ENCODE data around the gene ARHGEF38. TPM values are rescaled to one million over a fixed set of nuclear protein-coding genes. Genes with fewer than 3 reads are reported as not detected.
"Not testable (repeated sequence)": the region's sequence is repeated elsewhere in the genome, so short reads cannot be mapped to it uniquely, and the experiment has no call there.

Gene ARHGEF38
- polyA plus RNA-seq, 10 donors: 0.04 to 2.0 (median 0.67) TPM; not detected in 1

DNA sequence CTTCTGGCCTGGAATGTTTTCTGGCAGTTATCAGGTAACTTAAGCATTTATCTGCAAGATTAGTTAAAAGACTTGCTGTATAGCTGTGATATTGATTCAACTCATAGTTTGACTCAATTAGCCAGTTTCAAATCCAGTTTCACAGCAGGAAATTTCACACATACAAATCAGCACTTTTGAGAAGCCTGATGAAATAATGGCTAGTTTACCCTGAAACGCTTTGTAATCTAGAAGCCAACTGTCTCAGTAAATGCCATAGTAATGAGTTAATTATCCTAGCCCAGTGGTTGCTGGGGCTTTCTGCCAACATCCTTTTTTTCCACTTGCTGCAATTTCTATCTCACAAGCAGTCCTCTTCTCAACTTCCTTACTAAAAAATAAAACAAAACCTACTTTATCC lies 53.1 kb downstream of the ARHGEF38 start:
- no peak for DNase-seq

GRCh38 chr4:105607876-105608275 lies 55.5 kb downstream of the ARHGEF38 start:
- no peak for DNase-seq

- DNase-seq: not testable (repeated sequence)
Measured at GRCh38 chr4:105609819-105610218, 57.4 kb downstream of the ARHGEF38 start.

DNA sequence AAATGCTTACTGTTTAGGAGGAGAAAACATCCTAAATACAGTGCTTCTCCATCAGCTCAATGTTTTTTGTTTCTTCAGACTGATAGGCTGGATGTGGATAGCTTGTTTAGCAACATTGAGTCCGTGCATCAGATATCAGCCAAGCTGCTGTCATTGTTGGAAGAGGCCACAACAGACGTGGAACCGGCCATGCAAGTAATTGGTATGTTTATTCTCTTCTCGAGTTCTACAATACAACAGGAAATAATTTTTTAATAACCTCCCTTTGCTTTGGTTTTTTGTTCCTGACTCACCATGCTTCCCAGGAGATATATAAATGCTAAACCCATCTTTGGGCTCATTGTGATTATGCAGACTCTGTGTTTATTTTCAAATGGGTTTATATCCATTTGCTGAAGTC lies 60.9 kb downstream of the ARHGEF38 start:
- DNase-seq: no peak

DNA sequence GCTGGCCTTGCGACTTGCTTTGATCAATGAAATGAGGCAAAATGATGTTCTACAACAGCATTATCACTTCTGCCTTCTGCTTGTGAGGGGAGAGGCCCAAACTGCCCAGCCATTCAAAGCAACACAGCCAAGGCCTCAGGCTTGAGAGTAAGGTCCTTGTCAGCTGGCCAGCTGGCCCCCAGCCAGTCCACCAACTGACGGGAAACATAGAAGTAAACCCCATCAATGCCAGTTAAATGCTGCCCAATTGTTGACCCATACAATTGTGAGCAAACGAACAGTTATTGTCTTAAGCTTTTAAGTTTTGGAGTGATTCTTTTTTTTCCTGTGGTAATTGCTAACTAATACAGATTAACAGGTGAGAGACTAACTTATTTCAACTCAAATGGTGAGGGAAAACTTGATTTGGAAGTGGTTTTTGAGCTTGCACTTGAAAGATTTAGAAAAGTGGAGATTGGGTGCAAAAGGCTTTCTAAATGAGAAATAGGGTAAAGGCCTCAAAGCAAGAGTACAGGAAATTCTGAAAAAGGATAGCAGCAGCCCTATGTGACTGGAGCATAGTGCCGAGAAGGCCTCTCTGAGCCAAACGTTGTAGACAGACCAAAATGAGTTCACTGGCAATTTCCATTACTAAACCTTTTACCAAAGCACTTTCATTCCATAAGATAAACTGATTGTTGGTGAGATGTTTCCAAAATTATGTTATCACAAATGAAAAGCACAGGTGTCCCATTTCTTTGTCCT lies 66.9 kb downstream of the ARHGEF38 start:
- DNase-seq: peak; percentile 22 to 33 (median 24)

DNA sequence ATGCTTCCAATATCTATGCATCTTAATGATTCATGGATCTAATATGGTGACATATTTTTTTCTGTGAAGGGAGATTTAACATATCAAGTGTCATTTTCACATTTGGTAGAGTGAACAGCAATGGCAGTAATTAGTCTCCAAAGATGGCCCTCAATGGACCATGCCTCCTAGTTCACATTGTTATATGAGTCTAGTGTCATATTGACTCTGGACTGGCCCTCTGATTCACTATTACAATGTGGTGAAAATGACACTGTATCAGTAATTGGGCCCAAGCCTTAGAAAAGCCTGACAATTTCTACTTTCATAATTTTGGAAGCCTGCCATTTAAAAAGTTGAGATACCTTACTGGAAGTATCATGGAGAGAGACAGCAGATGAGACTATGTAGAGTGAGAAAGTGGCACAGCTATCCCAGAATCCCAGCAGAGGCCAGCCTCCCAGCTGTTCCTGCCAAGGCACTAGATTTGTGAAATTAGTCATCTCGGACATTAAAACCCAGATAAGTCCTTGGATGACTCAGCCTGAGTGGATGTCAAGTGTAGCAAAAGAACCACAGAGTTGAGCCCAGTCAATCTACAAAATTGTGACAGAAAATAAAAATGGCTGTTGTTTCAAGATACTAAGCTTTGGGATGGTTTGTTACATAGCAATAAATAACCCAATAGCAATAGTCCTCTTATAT lies 68.4 kb downstream of the ARHGEF38 start:
- DNase-seq: no peak

- DNase-seq: peak in 2 of 3 donors; percentile 20 to 53
Measured at GRCh38 chr4:105622269-105622668, 69.8 kb downstream of the ARHGEF38 start.

DNA sequence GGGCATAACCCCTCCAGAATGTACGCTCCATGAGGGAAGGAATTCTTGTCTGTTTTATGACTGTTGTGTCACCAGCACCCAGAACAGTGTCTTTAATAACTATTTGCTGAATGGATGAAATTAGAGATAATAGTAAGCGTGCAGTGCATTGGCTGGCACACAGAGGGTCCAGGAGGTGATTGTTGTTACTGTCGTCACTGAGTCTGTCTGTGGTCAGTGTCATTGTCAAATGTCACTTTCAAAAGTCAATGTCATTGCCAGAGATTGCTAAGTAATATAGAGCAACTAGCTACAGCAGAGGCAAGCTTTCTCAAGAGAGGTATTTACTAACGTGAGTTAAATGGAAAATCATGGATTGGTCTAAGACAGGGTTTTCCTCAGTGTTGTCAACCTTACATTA lies 70.7 kb downstream of the ARHGEF38 start:
- no peak for DNase-seq

DNA sequence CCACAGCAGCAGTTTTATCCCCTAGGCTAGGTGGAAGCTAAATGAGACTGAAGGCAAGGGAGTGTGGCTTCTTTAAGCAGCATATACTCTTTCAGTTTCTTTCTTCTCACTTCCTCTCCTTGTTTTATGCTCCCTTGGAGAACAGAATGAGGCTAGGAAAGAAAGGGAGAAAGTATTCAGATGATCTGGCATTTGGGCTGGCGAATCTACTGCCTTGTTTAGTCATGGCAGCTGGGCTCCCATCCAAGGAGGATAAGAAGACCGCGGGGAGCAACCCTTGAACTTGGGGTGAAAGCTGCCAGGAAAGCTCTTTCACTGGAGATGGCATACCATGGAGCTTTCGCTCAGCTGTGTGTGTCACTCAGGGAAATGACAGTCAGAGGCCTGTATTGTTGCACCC lies 72.1 kb downstream of the ARHGEF38 start:
- peak; percentile 61 to 71 (median 64) for DNase-seq

DNA sequence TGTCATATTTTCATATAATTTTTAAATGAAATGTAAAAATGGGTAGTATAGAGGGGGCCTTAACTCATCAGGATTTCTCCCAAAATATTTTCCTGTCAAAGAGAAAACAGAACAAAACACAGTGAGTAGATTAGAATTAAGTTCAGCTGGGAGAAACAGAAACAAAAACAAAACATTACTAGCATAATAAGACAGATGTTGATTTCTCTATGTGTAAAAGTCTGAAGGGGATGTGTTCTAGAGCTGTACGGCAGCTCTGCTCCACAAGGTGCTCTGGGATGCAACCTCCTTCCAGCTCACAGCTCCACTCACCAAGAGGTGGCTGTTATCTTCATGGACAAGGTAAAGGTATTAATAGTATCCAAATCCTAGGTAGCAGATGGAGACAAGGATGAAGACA lies 72.8 kb downstream of the ARHGEF38 start:
- DNase-seq: no peak

DNA sequence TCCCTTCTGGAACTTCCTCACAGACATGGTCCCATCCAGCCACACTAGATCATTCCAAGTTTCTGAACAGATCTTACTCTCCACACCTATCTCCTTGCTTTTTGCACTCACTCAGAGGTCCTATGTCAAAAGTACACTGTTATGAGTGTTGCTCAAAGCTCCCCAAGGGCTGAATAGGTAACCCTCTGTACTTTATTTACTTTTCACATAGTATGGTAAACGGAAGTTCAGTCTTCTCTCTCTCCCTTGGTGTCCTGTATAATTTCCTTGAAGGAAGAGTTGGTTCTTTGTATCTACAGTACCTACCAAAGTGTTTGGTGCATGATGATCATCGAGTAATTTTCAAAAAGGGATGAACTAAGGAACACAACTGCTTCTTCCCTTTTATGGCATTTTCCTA lies 74.4 kb downstream of the ARHGEF38 start:
- no peak for DNase-seq

GRCh38 chr4:105627620-105628019 lies 75.2 kb downstream of the ARHGEF38 start:
- DNase-seq: no peak

DNA sequence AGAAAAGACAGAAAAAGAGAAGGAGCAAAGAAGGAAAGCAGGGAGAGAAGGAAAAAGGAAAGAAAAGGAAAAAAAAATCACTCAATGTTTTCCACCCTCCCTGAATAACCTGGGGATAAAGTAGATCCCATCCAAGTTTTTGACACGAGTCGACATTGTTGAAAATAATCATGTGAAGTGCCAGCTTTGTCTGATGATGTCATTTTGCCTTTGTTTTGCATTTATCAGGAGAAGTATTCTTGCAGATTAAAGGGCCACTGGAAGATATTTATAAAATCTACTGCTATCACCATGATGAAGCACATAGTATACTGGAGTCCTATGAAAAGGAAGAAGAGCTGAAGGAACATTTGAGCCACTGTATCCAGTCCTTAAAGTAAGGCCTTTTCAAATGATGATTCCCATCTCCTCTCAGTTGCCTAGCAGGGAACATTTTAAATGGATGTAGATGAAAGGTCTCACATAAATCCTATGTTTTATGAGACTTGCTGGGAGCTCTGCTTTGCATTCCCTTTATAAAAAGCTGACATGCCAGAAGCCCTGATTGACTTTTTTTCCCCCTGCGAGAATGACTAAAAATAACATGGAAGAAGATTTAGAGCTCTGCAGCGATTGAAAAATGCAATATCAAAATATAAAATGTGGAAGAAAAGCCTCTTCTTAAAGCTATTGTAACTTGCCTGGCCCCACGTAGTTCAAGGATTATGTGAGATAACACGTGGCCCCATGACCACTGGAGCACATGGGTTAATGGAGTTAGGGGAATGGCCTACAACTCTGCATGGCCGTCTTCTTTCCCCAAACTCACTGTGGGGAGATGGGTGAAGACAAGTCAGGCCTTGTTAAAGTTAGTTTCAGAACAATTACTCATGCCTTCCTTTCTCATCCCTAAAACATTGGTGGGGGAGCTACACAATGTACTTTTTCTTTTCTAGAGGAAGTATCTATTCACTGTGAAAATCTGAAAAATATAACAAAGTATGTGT lies 78.5 kb downstream of the ARHGEF38 start:
- DNase-seq: no peak

DNA sequence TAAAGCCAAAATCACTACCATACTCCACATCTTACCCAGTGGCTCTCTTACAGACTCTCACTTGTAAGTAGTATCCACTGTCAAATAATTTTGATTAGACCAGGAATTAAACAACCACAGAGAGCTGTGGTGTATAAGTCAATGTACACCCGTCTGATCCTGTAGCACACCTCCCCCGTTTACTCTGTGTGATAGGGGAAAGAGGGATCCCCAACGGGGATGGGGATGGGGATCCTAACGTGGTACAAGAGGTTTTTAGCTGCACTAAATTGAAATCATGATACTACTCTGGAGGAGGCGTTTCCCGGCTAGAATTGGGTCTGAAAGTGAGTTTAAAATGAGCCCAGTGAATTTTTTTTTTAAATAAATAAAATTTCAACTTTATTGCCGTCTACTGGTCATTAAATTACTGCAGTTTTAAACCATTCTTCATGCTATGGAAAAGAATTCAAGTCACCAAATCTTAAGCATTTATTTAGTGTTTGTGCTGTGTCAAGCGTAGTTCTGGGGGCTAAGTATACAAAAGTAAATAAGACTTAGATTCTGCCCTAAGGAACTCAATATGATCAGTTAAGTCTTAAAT lies 79.5 kb downstream of the ARHGEF38 start:
- DNase-seq: no peak

DNA sequence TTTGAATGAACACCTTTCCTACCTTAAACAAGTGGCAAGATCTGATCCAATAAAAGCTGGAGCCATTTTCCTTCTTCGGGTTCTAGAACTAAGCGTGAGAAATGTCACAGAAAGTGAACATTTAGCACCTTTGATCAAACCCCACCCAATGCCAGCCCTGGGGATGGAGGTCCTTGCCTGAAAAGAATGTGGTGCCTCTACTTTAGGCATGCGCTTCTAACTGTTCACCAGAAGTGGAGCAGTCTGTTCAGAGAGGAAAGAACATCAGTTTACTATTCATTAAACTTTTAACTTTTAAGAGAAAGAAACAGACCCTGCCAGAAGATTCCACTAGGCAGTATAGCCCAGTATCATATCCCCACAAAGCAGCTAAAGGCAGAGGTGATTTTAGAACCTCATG lies 80.2 kb downstream of the ARHGEF38 start:
- DNase-seq: no peak

DNA sequence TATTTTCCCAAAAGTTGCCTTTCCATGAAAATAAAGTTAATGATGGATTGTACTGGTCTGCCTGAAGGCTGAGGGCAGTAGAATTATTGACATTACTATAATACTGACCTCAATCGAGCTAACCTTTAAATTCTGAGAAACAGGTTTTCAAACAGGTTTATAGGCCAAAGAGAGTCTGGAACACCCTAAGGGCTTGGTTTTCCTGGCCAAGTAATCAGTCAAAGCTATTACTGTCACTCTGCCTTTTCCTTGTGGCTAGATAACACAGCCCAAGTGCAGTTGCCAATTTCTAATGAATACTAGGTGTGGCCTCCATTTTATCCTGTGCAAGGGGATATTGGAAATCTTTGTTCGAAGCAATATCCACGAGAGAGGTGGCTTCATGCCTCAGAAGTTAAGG lies 80.8 kb downstream of the ARHGEF38 start:
- DNase-seq: no peak

GRCh38 chr4:105634402-105635080 lies 82.1 kb downstream of the ARHGEF38 start:
- no peak for DNase-seq

DNA sequence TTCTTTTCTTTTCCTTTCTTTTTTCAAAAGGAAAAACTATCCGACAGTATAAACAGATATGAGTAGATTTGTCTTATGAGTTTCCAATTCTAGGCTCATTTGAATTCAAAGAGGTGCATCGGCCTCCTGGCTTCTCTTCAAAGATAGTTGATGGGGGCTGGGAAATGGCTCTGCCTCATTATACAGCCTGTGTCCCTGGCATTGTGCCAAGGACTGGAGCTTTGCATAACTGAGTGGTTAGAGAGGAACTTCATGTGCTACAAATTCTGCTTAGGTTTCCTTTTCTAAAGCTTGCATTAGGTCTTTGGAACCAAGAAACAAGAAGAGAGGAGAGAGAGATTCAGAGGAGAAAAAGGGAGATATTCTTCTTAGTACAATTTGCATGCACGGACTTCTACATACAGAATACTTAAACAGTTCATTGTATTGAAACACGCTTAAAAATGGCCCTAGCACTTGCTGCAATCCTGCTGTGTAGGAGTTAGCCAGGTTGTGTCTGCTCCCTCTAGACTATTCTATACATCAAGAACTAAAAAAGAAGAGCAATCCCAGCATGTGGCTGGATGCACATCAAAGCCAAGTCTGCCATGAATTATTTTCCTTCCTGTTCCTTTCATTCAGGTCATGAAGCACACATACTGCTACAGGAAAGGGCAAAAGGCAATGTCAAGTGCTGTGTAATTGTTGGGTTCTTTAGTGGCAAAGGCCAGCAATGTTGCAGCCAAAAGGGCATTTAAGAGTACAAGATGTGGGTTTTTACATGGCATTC lies 85.2 kb downstream of the ARHGEF38 start:
- peak; percentile 27 to 41 (median 28) for DNase-seq

- no peak for DNase-seq
Measured at GRCh38 chr4:105641845-105642244, 89.4 kb downstream of the ARHGEF38 start.

- no peak for DNase-seq
Measured at GRCh38 chr4:105644257-105644656, 91.8 kb downstream of the ARHGEF38 start.
